ENCODE results near the gene GPA33. TPM values are rescaled to one million over a fixed set of nuclear protein-coding genes. Genes with fewer than 3 reads are reported as not detected.

The GPA33 gene
- under 1 TPM in 1 of 2 experiments, not detected in 1; 0.06 TPM for total RNA-seq

GRCh38 chr1:167090314-167090942, at the start of gene GPA33:
Gene GPA33 (minus strand): TSS chr1:167090377. CDS start chr1:167090287, 90 bp downstream.
- POLR2A ChIA-PET = no interaction called here

GRCh38 chr1:167138703-167139102, 48.5 kb upstream of the GPA33 start:
- CTCF ChIA-PET = no interaction called here
- POLR2A ChIA-PET = no interaction called here

More at GRCh38 chr1:167090314-167090942, at the start of gene GPA33:
- CTCF ChIA-PET = interaction anchor here (1.2 kb wide), 1 partner anchor 34 kb away, joined by 3 read pairs; no protein-coding TSS in a partner anchor

- ChIA-PET POLR2A (no interaction called here), CTCF (no interaction called here)
Measured at GRCh38 chr1:167137793-167138510, 47.8 kb upstream of the GPA33 start.

GRCh38 chr1:167137332-167137781, 47.2 kb upstream of the GPA33 start:
- POLR2A ChIA-PET = no interaction called here
- CTCF ChIA-PET = no interaction called here

- ChIA-PET CTCF (no interaction called here), POLR2A (no interaction called here)
Measured at GRCh38 chr1:167136806-167137205, 46.6 kb upstream of the GPA33 start.

- ChIA-PET POLR2A (no interaction called here), CTCF (no interaction called here)
Measured at GRCh38 chr1:167136191-167136614, 46.0 kb upstream of the GPA33 start.

- POLR2A ChIA-PET = no interaction called here
- CTCF ChIA-PET = interaction anchor here (1.3 kb wide), 1 partner anchor 10 kb away, joined by 5 read pairs; no protein-coding TSS in a partner anchor
Measured at GRCh38 chr1:167135281-167135840, 45.2 kb upstream of the GPA33 start.

- POLR2A ChIA-PET = no interaction called here
Measured at GRCh38 chr1:167132301-167133010, 42.3 kb upstream of the GPA33 start.

GRCh38 chr1:167130829-167131510, 40.8 kb upstream of the GPA33 start:
- CTCF ChIA-PET = no interaction called here
- POLR2A ChIA-PET = no interaction called here

More at GRCh38 chr1:167132301-167133010, 42.3 kb upstream of the GPA33 start:
- CTCF ChIA-PET = no interaction called here

GRCh38 chr1:167128261-167129227, 38.4 kb upstream of the GPA33 start:
- CTCF ChIA-PET = interaction anchor here (0.6 to 1.3 kb wide), 3 partner anchors 74 to 218 kb away, joined by 3 read pairs; partner anchors contain the start of gene POU2F1
- POLR2A ChIA-PET = no interaction called here

GRCh38 chr1:167127661-167128060, 37.5 kb upstream of the GPA33 start:
- POLR2A ChIA-PET = no interaction called here
- CTCF ChIA-PET = interaction anchor here (1.1 to 1.3 kb wide), 2 partner anchors 92 to 218 kb away, joined by 3 read pairs; partner anchors contain the start of gene POU2F1

GRCh38 chr1:167127236-167127635, 37.1 kb upstream of the GPA33 start:
- POLR2A ChIA-PET = no interaction called here
- CTCF ChIA-PET = interaction anchor here (0.6 to 1.3 kb wide), 4 partner anchors 66 to 367 kb away, joined by 3 to 5 read pairs (median 3); partner anchors contain the start of gene POU2F1

GRCh38 chr1:167126811-167127210, 36.6 kb upstream of the GPA33 start:
- POLR2A ChIA-PET = no interaction called here
- CTCF ChIA-PET = interaction anchor here (0.6 to 1.2 kb wide), 3 partner anchors 66 to 366 kb away, joined by 3 to 5 read pairs (median 3); no protein-coding TSS in a partner anchor

- POLR2A ChIA-PET = no interaction called here
- CTCF ChIA-PET = interaction anchor here (1.2 to 1.6 kb wide), 3 partner anchors 8 to 67 kb away, joined by 3 to 5 read pairs (median 5); no protein-coding TSS in a partner anchor
Measured at GRCh38 chr1:167126317-167126716, 36.1 kb upstream of the GPA33 start.

- ChIA-PET CTCF (interaction anchor here (3.4 kb wide), 1 partner anchor 56 kb away, joined by 10 read pairs; no protein-coding TSS in a partner anchor), POLR2A (no interaction called here)
Measured at GRCh38 chr1:167122568-167122967, 32.4 kb upstream of the GPA33 start.

- CTCF ChIA-PET = interaction anchor here (3.4 kb wide), 1 partner anchor 56 kb away, joined by 10 read pairs; no protein-coding TSS in a partner anchor
- POLR2A ChIA-PET = no interaction called here
Measured at GRCh38 chr1:167122121-167122480, 31.9 kb upstream of the GPA33 start.

- ChIA-PET POLR2A (no interaction called here), CTCF (interaction anchor here (0.7 to 3.4 kb wide), 2 partner anchors 12 to 55 kb away, joined by 3 to 10 read pairs; no protein-coding TSS in a partner anchor)
Measured at GRCh38 chr1:167121375-167122120, 31.4 kb upstream of the GPA33 start.
